ENCODE results near the gene COL9A3.

DNA sequence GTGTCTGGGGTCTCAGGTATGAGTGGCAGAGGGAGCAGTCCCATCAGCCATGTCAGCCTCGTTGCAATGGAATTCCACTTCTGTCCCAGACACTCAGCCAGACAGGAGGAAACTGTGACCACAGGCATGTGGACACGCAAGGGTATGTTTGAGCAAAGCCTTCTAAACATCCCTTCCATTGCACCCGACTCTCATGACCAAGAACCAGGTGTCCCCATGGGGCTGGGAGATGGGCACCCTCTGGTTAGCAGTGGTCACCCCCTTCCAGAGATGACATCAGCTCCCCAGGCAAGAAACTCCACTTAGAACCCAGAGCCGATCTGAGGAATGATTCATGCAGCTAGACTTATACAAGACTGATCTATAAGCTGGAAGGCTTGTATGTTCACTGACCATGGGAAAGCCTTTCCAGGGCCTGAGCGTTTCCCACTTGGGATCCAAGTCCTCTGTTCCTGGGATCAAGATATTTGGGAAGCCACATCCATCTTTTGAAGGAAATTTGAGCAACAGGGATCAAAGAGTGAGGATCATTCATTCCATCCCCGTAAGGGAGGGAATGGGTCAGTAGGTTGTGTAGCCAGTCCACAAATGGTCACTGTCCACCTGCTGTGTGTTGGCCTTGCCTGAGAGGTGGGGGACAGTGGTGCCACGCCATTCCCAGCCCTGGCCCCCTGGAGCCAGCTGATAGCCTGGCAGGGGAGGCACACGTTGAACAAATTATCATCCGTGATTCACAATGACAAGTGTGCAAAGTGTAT, 24.5 kb upstream of the COL9A3 start:
- TF ChIP-seq, protein P1, sequence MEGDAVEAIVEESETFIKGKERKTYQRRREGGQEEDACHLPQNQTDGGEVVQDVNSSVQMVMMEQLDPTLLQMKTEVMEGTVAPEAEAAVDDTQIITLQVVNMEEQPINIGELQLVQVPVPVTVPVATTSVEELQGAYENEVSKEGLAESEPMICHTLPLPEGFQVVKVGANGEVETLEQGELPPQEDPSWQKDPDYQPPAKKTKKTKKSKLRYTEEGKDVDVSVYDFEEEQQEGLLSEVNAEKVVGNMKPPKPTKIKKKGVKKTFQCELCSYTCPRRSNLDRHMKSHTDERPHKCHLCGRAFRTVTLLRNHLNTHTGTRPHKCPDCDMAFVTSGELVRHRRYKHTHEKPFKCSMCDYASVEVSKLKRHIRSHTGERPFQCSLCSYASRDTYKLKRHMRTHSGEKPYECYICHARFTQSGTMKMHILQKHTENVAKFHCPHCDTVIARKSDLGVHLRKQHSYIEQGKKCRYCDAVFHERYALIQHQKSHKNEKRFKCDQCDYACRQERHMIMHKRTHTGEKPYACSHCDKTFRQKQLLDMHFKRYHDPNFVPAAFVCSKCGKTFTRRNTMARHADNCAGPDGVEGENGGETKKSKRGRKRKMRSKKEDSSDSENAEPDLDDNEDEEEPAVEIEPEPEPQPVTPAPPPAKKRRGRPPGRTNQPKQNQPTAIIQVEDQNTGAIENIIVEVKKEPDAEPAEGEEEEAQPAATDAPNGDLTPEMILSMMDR (IDR thresholded peaks at IDR 0.05): no peak
- TF ChIP-seq, protein P2, sequence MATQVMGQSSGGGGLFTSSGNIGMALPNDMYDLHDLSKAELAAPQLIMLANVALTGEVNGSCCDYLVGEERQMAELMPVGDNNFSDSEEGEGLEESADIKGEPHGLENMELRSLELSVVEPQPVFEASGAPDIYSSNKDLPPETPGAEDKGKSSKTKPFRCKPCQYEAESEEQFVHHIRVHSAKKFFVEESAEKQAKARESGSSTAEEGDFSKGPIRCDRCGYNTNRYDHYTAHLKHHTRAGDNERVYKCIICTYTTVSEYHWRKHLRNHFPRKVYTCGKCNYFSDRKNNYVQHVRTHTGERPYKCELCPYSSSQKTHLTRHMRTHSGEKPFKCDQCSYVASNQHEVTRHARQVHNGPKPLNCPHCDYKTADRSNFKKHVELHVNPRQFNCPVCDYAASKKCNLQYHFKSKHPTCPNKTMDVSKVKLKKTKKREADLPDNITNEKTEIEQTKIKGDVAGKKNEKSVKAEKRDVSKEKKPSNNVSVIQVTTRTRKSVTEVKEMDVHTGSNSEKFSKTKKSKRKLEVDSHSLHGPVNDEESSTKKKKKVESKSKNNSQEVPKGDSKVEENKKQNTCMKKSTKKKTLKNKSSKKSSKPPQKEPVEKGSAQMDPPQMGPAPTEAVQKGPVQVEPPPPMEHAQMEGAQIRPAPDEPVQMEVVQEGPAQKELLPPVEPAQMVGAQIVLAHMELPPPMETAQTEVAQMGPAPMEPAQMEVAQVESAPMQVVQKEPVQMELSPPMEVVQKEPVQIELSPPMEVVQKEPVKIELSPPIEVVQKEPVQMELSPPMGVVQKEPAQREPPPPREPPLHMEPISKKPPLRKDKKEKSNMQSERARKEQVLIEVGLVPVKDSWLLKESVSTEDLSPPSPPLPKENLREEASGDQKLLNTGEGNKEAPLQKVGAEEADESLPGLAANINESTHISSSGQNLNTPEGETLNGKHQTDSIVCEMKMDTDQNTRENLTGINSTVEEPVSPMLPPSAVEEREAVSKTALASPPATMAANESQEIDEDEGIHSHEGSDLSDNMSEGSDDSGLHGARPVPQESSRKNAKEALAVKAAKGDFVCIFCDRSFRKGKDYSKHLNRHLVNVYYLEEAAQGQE (IDR thresholded peaks at IDR 0.05; ENCODE audit: insufficient read depth in 1 of 2, low read depth in 2 of 2, low read length in 1 of 2): no peak
- TF ChIP-seq POLR2AphosphoS5 (IDR thresholded peaks at IDR 0.05; ENCODE audit: low read depth, low read length): no peak
- TF ChIP-seq TCF7L2 (IDR thresholded peaks at IDR 0.05; ENCODE audit: low read depth, low read length): no peak
- TF ChIP-seq SIN3A (IDR thresholded peaks at IDR 0.05; ENCODE audit: borderline replicate concordance, insufficient read depth, low read depth, low read length): no peak
